ENCODE results near the gene MAN2A1.

Gene MAN2A1

GRCh38 chr5:109708813-109709212, 19.1 kb downstream of the MAN2A1 start:
- no peak for DNase-seq

GRCh38 chr5:109709225-109709624, 19.5 kb downstream of the MAN2A1 start:
- no peak for DNase-seq

GRCh38 chr5:109711673-109712072, 21.9 kb downstream of the MAN2A1 start:
- DNase-seq = peak; percentile 55

GRCh38 chr5:109713453-109713852, 23.7 kb downstream of the MAN2A1 start:
- DNase-seq = no peak

GRCh38 chr5:109714592-109714991, 24.9 kb downstream of the MAN2A1 start:
- DNase-seq = no peak

- no peak for DNase-seq
Observed at GRCh38 chr5:109718216-109718615, 28.5 kb downstream of the MAN2A1 start.

- no peak for DNase-seq
Observed at GRCh38 chr5:109718632-109719031, 28.9 kb downstream of the MAN2A1 start.

GRCh38 chr5:109719978-109720377, 30.3 kb downstream of the MAN2A1 start:
- DNase-seq = peak; percentile 82

- no peak for DNase-seq
Observed at GRCh38 chr5:109721741-109722140, 32.0 kb downstream of the MAN2A1 start.

- no peak for DNase-seq
Observed at GRCh38 chr5:109723606-109724005, 33.9 kb downstream of the MAN2A1 start.

GRCh38 chr5:109725135-109725534, 35.4 kb downstream of the MAN2A1 start:
- no peak for DNase-seq

GRCh38 chr5:109739741-109740728, 50.3 kb downstream of the MAN2A1 start:
- DNase-seq = peak; percentile 14

- DNase-seq = no peak
Observed at GRCh38 chr5:109740966-109741365, 51.2 kb downstream of the MAN2A1 start.

GRCh38 chr5:109741390-109741789, 51.7 kb downstream of the MAN2A1 start:
- DNase-seq = no peak

GRCh38 chr5:109743041-109743531, 53.4 kb downstream of the MAN2A1 start:
- DNase-seq = peak; percentile 78

- peak; percentile 38 for DNase-seq
Observed at GRCh38 chr5:109743770-109744212, 54.1 kb downstream of the MAN2A1 start.

GRCh38 chr5:109744261-109744660, 54.5 kb downstream of the MAN2A1 start:
- DNase-seq = no peak

GRCh38 chr5:109748546-109748945, 58.8 kb downstream of the MAN2A1 start:
- DNase-seq = no peak

GRCh38 chr5:109750463-109750862, 60.7 kb downstream of the MAN2A1 start:
- no peak for DNase-seq

GRCh38 chr5:109753279-109753678, 63.6 kb downstream of the MAN2A1 start:
- DNase-seq = no peak

- DNase-seq = no peak
Observed at GRCh38 chr5:109754319-109754718, 64.6 kb downstream of the MAN2A1 start.

GRCh38 chr5:109755761-109756160, 66.0 kb downstream of the MAN2A1 start:
- no peak for DNase-seq

GRCh38 chr5:109756543-109757185, 66.9 kb downstream of the MAN2A1 start:
- DNase-seq = no peak

GRCh38 chr5:109757490-109757889, 67.8 kb downstream of the MAN2A1 start:
- no peak for DNase-seq

All from hematopoietic multipotent progenitor cell treated with erythropoietin and hydrocortisone succinate and interleukin-3 and kit ligand, for 6 days (in vitro differentiated cells).